PFSK-1 (cell line): Measurements from ENCODE around the gene ARF5.

ENCODE experiments used
- POLR2AphosphoS5 ChIP-seq: IDR thresholded peaks from 2 replicates; pipeline ENCODE4 v1.6.1; 2012; ENCODE audit warnings: low read depth, mild to moderate bottlenecking, control low read depth, low read length, moderate library complexity
- REST ChIP-seq, 2 experiments: IDR thresholded peaks; 2 replicates each; pipeline versions ENCODE4 v1.6.1 to v1.8.0; 2011 to 2012; ENCODE audit warnings: low read depth in 2 of 2, low read length in 2 of 2, control low read depth in 1 of 2, inconsistent platforms in 1 of 2, mild to moderate bottlenecking in 1 of 2, moderate library complexity in 1 of 2; ENCODE audit not compliant: insufficient read depth in 1 of 2

- TF ChIP-seq REST (IDR thresholded peaks at IDR 0.05; ENCODE audit: insufficient read depth in 1 of 2, low read depth in 2 of 2, low read length in 2 of 2) (no peak), POLR2AphosphoS5 (no peak)
Measured at GRCh38 chr7:127620406-127621233, 32.4 kb downstream of the ARF5 start.
